ENCODE measurements around the gene ITGB7.

ITGB7 gene

GRCh38 chr12:53230108-53230845, 23.2 kb upstream of the ITGB7 start:
- no peak for DNase-seq (ENCODE audit: low read depth)

- no peak for DNase-seq (ENCODE audit: low read depth)
Measured at GRCh38 chr12:53229454-53229853, 22.4 kb upstream of the ITGB7 start.

GRCh38 chr12:53227836-53228235, 20.8 kb upstream of the ITGB7 start:
- no peak for DNase-seq (ENCODE audit: low read depth)

GRCh38 chr12:53227341-53227740, 20.3 kb upstream of the ITGB7 start:
- DNase-seq (ENCODE audit: low read depth): no peak

GRCh38 chr12:53226815-53227214, 19.8 kb upstream of the ITGB7 start:
- DNase-seq (ENCODE audit: low read depth): no peak

- DNase-seq (ENCODE audit: low read depth): no peak
Measured at GRCh38 chr12:53225635-53226424, 18.8 kb upstream of the ITGB7 start.

GRCh38 chr12:53224897-53225634, 18.0 kb upstream of the ITGB7 start:
- no peak for DNase-seq (ENCODE audit: low read depth)

- DNase-seq (ENCODE audit: low read depth): no peak
Measured at GRCh38 chr12:53224061-53224896, 17.2 kb upstream of the ITGB7 start.

GRCh38 chr12:53223389-53224060, 16.5 kb upstream of the ITGB7 start:
- no peak for DNase-seq (ENCODE audit: low read depth)

GRCh38 chr12:53222806-53223261, 15.8 kb upstream of the ITGB7 start:
- no peak for DNase-seq (ENCODE audit: low read depth)

GRCh38 chr12:53222170-53222721, 15.2 kb upstream of the ITGB7 start:
- no peak for DNase-seq (ENCODE audit: low read depth)

GRCh38 chr12:53221203-53222080, 14.4 kb upstream of the ITGB7 start:
- DNase-seq (ENCODE audit: low read depth): no peak

- peak; percentile 83 for DNase-seq (ENCODE audit: low read depth)
Measured at GRCh38 chr12:53220694-53221202, 13.7 kb upstream of the ITGB7 start.

- peak; percentile 46 for DNase-seq (ENCODE audit: low read depth)
Measured at GRCh38 chr12:53219956-53220693, 13.1 kb upstream of the ITGB7 start.

- DNase-seq (ENCODE audit: low read depth): no peak
Measured at GRCh38 chr12:53219292-53219955, 12.4 kb upstream of the ITGB7 start.

GRCh38 chr12:53218551-53219291, 11.7 kb upstream of the ITGB7 start:
- no peak for DNase-seq (ENCODE audit: low read depth)

- DNase-seq (ENCODE audit: low read depth): no peak
Measured at GRCh38 chr12:53217931-53218307, 10.9 kb upstream of the ITGB7 start.

Data from fibroblast of the conjunctiva (primary cell).